WI38 (cell line): ENCODE results near the gene SPART.
"Not testable (repeated sequence)": the region's sequence is repeated elsewhere in the genome, so short reads cannot be mapped to it uniquely, and the experiment has no call there.

Experiments used
- H3K4me3 ChIP-seq: 2 replicates; pipeline ENCODE4 v1.5.1; 2011; ENCODE audit warnings: low read depth, mild to moderate bottlenecking, control low read depth, low read length
- CTCF ChIP-seq: IDR thresholded peaks from 2 replicates; pipeline ENCODE4 v1.5.1; 2012; ENCODE audit warnings: low read depth, mild to moderate bottlenecking, control low read depth, low read length

The SPART gene

GRCh38 chr13:36342715-36343114 is 3.5 kb downstream of the SPART start:
- H3K4me3 ChIP-seq: no peak overlapping the region
- no peak for TF ChIP-seq CTCF

- H3K4me3 ChIP-seq: no peak overlapping the region
- TF ChIP-seq CTCF: no peak
Measured at GRCh38 chr13:36341718-36342117, 4.5 kb downstream of the SPART start.

GRCh38 chr13:36339600-36340155 is 6.5 kb downstream of the SPART start:
- H3K4me3 ChIP-seq: no peak overlapping the region

GRCh38 chr13:36337938-36338641 is 8.1 kb downstream of the SPART start:
- no peak for TF ChIP-seq CTCF
- no peak overlapping the region for H3K4me3 ChIP-seq

More at GRCh38 chr13:36339600-36340155, 6.5 kb downstream of the SPART start:
- TF ChIP-seq CTCF: no peak

- no peak for TF ChIP-seq CTCF
Measured at GRCh38 chr13:36332986-36333385, 13.2 kb downstream of the SPART start.

GRCh38 chr13:36332255-36332654 is 13.9 kb downstream of the SPART start:
- not testable (repeated sequence) for H3K4me3 ChIP-seq

More at GRCh38 chr13:36332986-36333385, 13.2 kb downstream of the SPART start:
- no peak overlapping the region for H3K4me3 ChIP-seq

- no peak overlapping the region for H3K4me3 ChIP-seq
- TF ChIP-seq CTCF: no peak
Measured at GRCh38 chr13:36331280-36331679, 14.9 kb downstream of the SPART start.
